HG02973 (cell line): Measurements from ENCODE around the gene FAM20C.

Source experiments
- ATAC-seq: cut with Tn5 transposase; IDR thresholded peaks from one replicate; pipeline ENCODE4 v1.9.1; 2021; ENCODE audit warnings: moderate library complexity; ENCODE audit not compliant: unreplicated experiment

FAM20C gene

GRCh38 chr7:266851-267840, 74.8 kb downstream of the FAM20C start:
- no peak for ATAC-seq

- ATAC-seq: no peak
Observed at GRCh38 chr7:268991-269390, 76.6 kb downstream of the FAM20C start.

- ATAC-seq: no peak
Observed at GRCh38 chr7:269721-270120, 77.3 kb downstream of the FAM20C start.

GRCh38 chr7:270351-270983, 78.1 kb downstream of the FAM20C start:
- no peak for ATAC-seq

- no peak for ATAC-seq
Observed at GRCh38 chr7:271266-272107, 79.1 kb downstream of the FAM20C start.

GRCh38 chr7:272108-272615, 79.8 kb downstream of the FAM20C start:
- no peak for ATAC-seq

GRCh38 chr7:272631-273030, 80.3 kb downstream of the FAM20C start:
- no peak for ATAC-seq

- ATAC-seq: no peak
Observed at GRCh38 chr7:273327-273726, 81.0 kb downstream of the FAM20C start.

- no peak for ATAC-seq
Observed at GRCh38 chr7:274266-274665, 81.9 kb downstream of the FAM20C start.

- no peak for ATAC-seq
Observed at GRCh38 chr7:276230-276835, 84.0 kb downstream of the FAM20C start.

GRCh38 chr7:277228-277627, 84.9 kb downstream of the FAM20C start:
- no peak for ATAC-seq

GRCh38 chr7:278081-278480, 85.7 kb downstream of the FAM20C start:
- no peak for ATAC-seq

- ATAC-seq: no peak
Observed at GRCh38 chr7:279821-280220, 87.5 kb downstream of the FAM20C start.

- ATAC-seq: no peak
Observed at GRCh38 chr7:280461-280860, 88.1 kb downstream of the FAM20C start.

- ATAC-seq: no peak
Observed at GRCh38 chr7:281637-282036, 89.3 kb downstream of the FAM20C start.

- no peak for ATAC-seq
Observed at GRCh38 chr7:282621-283020, 90.2 kb downstream of the FAM20C start.

- ATAC-seq: no peak
Observed at GRCh38 chr7:284762-285722, 92.7 kb downstream of the FAM20C start.

- no peak for ATAC-seq
Observed at GRCh38 chr7:285731-286130, 93.4 kb downstream of the FAM20C start.

- ATAC-seq: no peak
Observed at GRCh38 chr7:286266-286665, 93.9 kb downstream of the FAM20C start.
